ENCODE data around the gene SYCE1L.

- TF ChIP-seq CTCF (IDR thresholded peaks at IDR 0.05; ENCODE audit: low read depth, low read length) (no peak), POLR2A (IDR thresholded peaks at IDR 0.05; ENCODE audit: extremely low read depth, insufficient read length) (no peak), MYC (IDR thresholded peaks at IDR 0.05; ENCODE audit: low read depth, low read length) (no peak), MAX (IDR thresholded peaks at IDR 0.05; ENCODE audit: low read depth, low read length) (no peak)
Observed at GRCh38 chr16:77195411-77195810, 3.8 kb upstream of the SYCE1L start.
